ENCODE measurements around the gene RPS5. TPM values are rescaled to one million over a fixed set of nuclear protein-coding genes. Genes with fewer than 3 reads are reported as not detected.
A peak's percentile ranks its signal among the peaks of the same experiment; 100 is the strongest.

Gene RPS5
- total RNA-seq, 1 experiment from 2014 or later, result 1,400 TPM

GRCh38 chr19:58351990-58352755, 34.9 kb upstream of the RPS5 start:
- Histone ChIP-seq H2BK15ac (ENCODE audit: low read depth, low read length) (no peak overlapping the region), H3K9me3 (ENCODE audit: control insufficient read depth, low read depth, low read length) (no peaks in the 10 kb centered on the region), H4K20me1 (ENCODE audit: control insufficient read depth, insufficient read depth, insufficient read length) (no peaks in the 10 kb centered on the region), H4K8ac (replicated peaks; ENCODE audit: insufficient read length, low read depth, low read length) (no peak overlapping the region), H3K27ac (ENCODE audit: insufficient read length, low read depth, low read length) (no peak overlapping the region), H3K4me2 (ENCODE audit: insufficient read depth, insufficient read length, low read length) (no peak overlapping the region), H3K9ac (ENCODE audit: extremely low read depth, insufficient read length, low read length) (no peak overlapping the region), H4K91ac (ENCODE audit: insufficient read length, low read depth, low read length) (no peak overlapping the region), H3K4me1 (ENCODE audit: insufficient read depth, low read length) (no peaks in the 10 kb centered on the region), H3K23ac (ENCODE audit: insufficient read length, low read depth, low read length) (no peak overlapping the region), H3K27me3 (ENCODE audit: insufficient read depth, low read length) (no peaks in the 10 kb centered on the region), H3K23me2 (ENCODE audit: insufficient read length, low read depth, low read length, poor library complexity, severe bottlenecking) (peaks cover 5% of the 10 kb centered on the region), H2BK12ac (ENCODE audit: insufficient read length, low read depth, low read length) (no peak overlapping the region), H4K5ac (ENCODE audit: insufficient read length, low read depth, low read length) (no peak overlapping the region), H2BK5ac (ENCODE audit: insufficient read length, low read length) (no peak overlapping the region), H3K4ac (ENCODE audit: low read depth, low read length) (no peak overlapping the region), H3K18ac (ENCODE audit: insufficient read length, low read depth, low read length) (no peak overlapping the region), H3T11ph (ENCODE audit: low read length) (no peak overlapping the region), H2BK20ac (ENCODE audit: low read depth, low read length, poor library complexity, severe bottlenecking) (no peak overlapping the region), H3K56ac (ENCODE audit: insufficient read length, low read depth, low read length) (no peak overlapping the region), H3K14ac (ENCODE audit: insufficient read depth, low read length) (no peak overlapping the region), H3K79me1 (ENCODE audit: insufficient read depth, low read depth, low read length, poor library complexity, severe bottlenecking) (no peaks in the 10 kb centered on the region), H2AFZ (ENCODE audit: low read length) (no peak overlapping the region), H3K79me2 (ENCODE audit: insufficient read depth, low read length) (no peaks in the 10 kb centered on the region), H2BK120ac (ENCODE audit: low read depth, low read length, poor library complexity, severe bottlenecking) (no peak overlapping the region), H2AK5ac (ENCODE audit: insufficient read length, low read length) (no peak overlapping the region)
- no peaks in the 10 kb centered on the region for H3K27me3 Mint-ChIP-seq (ENCODE audit: low read depth)
- no peaks in the 10 kb centered on the region for H3K9me3 Mint-ChIP-seq
- no CpG with 5 or more reads among the region's 23 CpGs for WGBS (ENCODE audit: extremely low coverage, insufficient read length, low lambda C conversion rate)
- H3K27ac Mint-ChIP-seq, result peak overlapping the region in 1 of 3 experiments; percentile 29; a peak in 1 of 7 replicates
- TF ChIP-seq, protein P1, sequence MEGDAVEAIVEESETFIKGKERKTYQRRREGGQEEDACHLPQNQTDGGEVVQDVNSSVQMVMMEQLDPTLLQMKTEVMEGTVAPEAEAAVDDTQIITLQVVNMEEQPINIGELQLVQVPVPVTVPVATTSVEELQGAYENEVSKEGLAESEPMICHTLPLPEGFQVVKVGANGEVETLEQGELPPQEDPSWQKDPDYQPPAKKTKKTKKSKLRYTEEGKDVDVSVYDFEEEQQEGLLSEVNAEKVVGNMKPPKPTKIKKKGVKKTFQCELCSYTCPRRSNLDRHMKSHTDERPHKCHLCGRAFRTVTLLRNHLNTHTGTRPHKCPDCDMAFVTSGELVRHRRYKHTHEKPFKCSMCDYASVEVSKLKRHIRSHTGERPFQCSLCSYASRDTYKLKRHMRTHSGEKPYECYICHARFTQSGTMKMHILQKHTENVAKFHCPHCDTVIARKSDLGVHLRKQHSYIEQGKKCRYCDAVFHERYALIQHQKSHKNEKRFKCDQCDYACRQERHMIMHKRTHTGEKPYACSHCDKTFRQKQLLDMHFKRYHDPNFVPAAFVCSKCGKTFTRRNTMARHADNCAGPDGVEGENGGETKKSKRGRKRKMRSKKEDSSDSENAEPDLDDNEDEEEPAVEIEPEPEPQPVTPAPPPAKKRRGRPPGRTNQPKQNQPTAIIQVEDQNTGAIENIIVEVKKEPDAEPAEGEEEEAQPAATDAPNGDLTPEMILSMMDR (conservative IDR thresholded peaks at IDR 0.05), result no peak
- no peak for DNase-seq
- peak overlapping the region in 1 of 2 experiments; percentile 60; a peak in 1 of 5 replicates for H3K4me3 Mint-ChIP-seq
- H3K36me3 Mint-ChIP-seq (ENCODE audit: insufficient read depth in 1 of 3, low read depth in 3 of 3), result peaks cover 0 to 4% (median 2%) of the 10 kb centered on the region in 3 experiments; a peak in 4 of 7 replicates
- H3K4me1 Mint-ChIP-seq, result 0 out of 4 replicates have a peak, but pooled peaks cover 0 to 2% of the 10 kb centered on the region in 2 experiments

Measured in H9 (cell line).